ENCODE results near the gene TRIML1.

TRIML1 gene

DNA sequence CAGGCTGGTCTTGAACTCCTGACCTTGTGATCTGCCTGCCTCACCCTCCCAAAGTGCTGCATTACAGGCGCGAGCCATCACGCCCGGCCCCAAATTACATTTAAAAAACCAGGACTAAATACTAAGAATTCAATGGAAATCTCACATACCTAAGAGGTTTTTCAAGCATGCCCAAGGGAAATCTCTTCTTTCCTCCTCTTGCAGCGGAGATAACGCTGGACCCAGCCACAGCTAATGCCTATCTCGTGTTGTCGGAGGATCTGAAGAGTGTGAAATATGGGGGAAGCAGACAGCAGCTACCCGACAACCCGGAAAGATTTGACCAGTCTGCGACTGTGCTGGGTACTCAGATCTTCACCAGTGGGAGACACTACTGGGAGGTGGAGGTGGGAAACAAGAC is 7.4 kb downstream of the TRIML1 start:
- TF ChIP-seq FOXP2 (optimal IDR thresholded peaks at IDR 0.05; ENCODE audit: borderline replicate concordance, extremely low read depth, extremely low read length, insufficient read depth) (no peak), SIN3A (IDR thresholded peaks at IDR 0.05; ENCODE audit: borderline replicate concordance, insufficient read depth, low read length) (no peak), POLR2AphosphoS5 (IDR thresholded peaks at IDR 0.05; ENCODE audit: low read depth, low read length) (no peak), TAF1 (IDR thresholded peaks at IDR 0.05; ENCODE audit: borderline replicate concordance, insufficient read depth, low read length) (no peak)
- TF ChIP-seq, protein P1, sequence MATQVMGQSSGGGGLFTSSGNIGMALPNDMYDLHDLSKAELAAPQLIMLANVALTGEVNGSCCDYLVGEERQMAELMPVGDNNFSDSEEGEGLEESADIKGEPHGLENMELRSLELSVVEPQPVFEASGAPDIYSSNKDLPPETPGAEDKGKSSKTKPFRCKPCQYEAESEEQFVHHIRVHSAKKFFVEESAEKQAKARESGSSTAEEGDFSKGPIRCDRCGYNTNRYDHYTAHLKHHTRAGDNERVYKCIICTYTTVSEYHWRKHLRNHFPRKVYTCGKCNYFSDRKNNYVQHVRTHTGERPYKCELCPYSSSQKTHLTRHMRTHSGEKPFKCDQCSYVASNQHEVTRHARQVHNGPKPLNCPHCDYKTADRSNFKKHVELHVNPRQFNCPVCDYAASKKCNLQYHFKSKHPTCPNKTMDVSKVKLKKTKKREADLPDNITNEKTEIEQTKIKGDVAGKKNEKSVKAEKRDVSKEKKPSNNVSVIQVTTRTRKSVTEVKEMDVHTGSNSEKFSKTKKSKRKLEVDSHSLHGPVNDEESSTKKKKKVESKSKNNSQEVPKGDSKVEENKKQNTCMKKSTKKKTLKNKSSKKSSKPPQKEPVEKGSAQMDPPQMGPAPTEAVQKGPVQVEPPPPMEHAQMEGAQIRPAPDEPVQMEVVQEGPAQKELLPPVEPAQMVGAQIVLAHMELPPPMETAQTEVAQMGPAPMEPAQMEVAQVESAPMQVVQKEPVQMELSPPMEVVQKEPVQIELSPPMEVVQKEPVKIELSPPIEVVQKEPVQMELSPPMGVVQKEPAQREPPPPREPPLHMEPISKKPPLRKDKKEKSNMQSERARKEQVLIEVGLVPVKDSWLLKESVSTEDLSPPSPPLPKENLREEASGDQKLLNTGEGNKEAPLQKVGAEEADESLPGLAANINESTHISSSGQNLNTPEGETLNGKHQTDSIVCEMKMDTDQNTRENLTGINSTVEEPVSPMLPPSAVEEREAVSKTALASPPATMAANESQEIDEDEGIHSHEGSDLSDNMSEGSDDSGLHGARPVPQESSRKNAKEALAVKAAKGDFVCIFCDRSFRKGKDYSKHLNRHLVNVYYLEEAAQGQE (IDR thresholded peaks at IDR 0.05; ENCODE audit: insufficient read depth in 1 of 2, low read depth in 2 of 2, low read length in 2 of 2) = no peak

DNA sequence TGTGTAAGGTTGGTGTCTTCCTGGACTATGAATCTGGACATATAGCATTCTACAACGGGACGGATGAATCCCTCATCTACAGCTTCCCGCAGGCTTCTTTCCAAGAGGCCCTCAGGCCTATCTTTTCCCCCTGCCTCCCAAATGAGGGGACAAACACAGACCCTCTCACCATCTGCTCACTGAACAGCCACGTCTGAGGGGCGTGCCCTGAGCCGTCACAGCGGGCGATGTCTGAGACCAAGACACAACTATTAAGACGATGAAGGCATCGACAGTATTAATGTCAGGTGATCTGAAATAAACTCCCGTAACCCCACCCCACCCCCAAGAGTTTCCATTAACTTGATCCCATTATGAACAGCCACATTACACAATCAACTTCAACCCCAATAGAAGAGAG is 7.9 kb downstream of the TRIML1 start:
- TF ChIP-seq TAF1 (IDR thresholded peaks at IDR 0.05; ENCODE audit: borderline replicate concordance, insufficient read depth, low read length) (no peak), SIN3A (IDR thresholded peaks at IDR 0.05; ENCODE audit: borderline replicate concordance, insufficient read depth, low read length) (no peak), FOXP2 (optimal IDR thresholded peaks at IDR 0.05; ENCODE audit: borderline replicate concordance, extremely low read depth, extremely low read length, insufficient read depth) (no peak), POLR2AphosphoS5 (IDR thresholded peaks at IDR 0.05; ENCODE audit: low read depth, low read length) (no peak)
- TF ChIP-seq, protein P1 (IDR thresholded peaks at IDR 0.05; ENCODE audit: insufficient read depth in 1 of 2, low read depth in 2 of 2, low read length in 2 of 2) = no peak

DNA sequence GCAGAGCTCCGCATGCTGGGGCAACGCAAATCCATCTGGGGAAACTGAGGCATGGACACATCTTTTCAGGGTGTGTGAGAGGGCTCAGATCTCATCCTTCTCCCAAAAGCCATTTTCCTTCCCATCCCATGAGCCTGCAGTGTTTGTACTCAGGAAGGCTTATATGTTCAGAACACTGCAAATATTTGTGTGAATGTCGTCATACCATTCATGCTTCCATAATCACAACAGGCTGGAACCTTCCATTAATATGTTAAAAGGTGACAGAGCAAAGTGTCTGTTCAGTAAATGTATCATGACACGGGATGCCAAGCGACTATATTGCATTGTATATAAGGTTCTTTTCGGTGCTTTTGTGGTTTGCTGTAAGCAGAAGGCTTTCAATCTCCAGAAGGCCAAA is 8.5 kb downstream of the TRIML1 start:
- TF ChIP-seq POLR2AphosphoS5 (IDR thresholded peaks at IDR 0.05; ENCODE audit: low read depth, low read length) = no peak
- no peak for TF ChIP-seq FOXP2 (optimal IDR thresholded peaks at IDR 0.05; ENCODE audit: borderline replicate concordance, extremely low read depth, extremely low read length, insufficient read depth)
- no peak for TF ChIP-seq TAF1 (IDR thresholded peaks at IDR 0.05; ENCODE audit: borderline replicate concordance, insufficient read depth, low read length)
- no peak for TF ChIP-seq SIN3A (IDR thresholded peaks at IDR 0.05; ENCODE audit: borderline replicate concordance, insufficient read depth, low read length)

DNA sequence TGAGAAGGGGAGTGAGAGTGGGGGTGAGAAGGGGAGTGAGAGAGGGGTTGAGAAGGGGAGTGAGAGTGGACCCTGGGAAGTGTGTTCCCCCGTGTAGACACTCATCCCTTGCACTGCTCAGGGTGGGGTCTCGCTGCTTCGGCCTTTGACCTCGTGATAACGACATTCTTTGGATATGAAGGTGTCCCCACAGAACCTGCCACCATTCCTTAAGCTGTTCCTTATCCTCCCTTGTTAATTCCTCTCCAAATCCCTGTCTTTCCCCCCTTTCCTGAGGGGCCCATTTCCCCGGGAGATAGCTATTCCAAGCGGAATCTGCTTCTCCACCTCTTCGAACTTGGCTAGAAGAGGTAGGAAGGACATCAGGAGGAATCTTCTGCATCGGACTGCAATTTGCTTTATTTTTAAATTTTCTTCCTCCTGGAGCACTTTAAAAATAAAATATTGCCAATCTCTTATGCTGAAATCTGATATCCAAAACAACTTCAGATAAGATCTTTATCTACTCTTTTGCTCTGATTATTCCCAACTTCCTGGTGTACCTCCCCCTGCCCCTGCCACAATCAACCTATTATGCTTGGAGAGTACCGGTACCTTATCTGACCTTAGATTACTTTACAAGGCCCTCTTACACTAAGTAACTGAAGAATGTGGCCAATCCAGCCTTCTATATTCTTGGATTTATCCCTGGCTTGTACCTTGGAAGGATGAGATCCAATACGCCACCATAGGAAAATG is 15.6 kb downstream of the TRIML1 start:
- TF ChIP-seq, protein P1 (IDR thresholded peaks at IDR 0.05; ENCODE audit: insufficient read depth in 1 of 2, low read depth in 2 of 2, low read length in 2 of 2) = no peak
- TF ChIP-seq TAF1 (IDR thresholded peaks at IDR 0.05; ENCODE audit: borderline replicate concordance, insufficient read depth, low read length) (no peak), POLR2AphosphoS5 (IDR thresholded peaks at IDR 0.05; ENCODE audit: low read depth, low read length) (no peak), SIN3A (IDR thresholded peaks at IDR 0.05; ENCODE audit: borderline replicate concordance, insufficient read depth, low read length) (no peak), FOXP2 (optimal IDR thresholded peaks at IDR 0.05; ENCODE audit: borderline replicate concordance, extremely low read depth, extremely low read length, insufficient read depth) (no peak)

DNA sequence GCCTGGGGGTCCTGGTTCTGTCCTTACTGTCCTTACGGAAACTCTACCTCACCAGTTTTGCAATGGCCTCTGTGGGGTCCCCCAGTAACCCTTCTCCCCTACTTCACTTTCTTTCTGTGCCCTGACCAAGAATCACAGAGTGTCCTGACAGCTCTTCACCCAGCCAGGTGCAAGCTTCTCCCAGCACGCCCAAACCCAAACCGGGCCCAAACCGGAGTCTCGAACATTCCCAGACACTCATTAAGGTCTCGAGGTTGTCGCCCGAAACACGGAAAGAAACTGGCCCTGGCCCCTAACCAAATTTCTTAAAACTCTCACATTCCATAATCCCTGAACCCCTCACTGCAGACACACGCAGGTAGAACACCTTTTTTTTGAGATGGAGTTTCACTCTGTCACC is 19.1 kb downstream of the TRIML1 start:
- TF ChIP-seq POLR2AphosphoS5 (IDR thresholded peaks at IDR 0.05; ENCODE audit: low read depth, low read length) (no peak), SIN3A (IDR thresholded peaks at IDR 0.05; ENCODE audit: borderline replicate concordance, insufficient read depth, low read length) (no peak), FOXP2 (optimal IDR thresholded peaks at IDR 0.05; ENCODE audit: borderline replicate concordance, extremely low read depth, extremely low read length, insufficient read depth) (no peak)

DNA sequence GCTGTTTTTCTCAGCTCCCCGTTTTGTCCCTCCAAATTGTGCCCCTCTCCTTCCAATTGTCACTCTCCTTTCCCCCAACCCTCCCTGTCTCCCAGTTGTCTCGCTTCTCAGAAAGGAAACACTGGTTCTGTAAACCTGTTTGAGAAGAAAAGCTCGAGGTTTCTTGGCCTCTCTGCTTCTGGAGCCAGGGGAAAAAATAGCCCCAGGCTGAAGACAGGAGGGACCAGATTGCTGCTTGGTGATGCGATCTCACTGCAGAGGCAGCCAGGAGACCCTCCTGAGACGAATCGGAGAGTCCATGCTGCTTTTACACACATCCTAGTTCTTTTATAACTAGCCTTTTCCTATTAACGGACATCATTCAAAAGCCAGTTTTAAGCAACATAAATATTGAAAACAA is 21.2 kb downstream of the TRIML1 start:
- TF ChIP-seq SIN3A (IDR thresholded peaks at IDR 0.05; ENCODE audit: borderline replicate concordance, insufficient read depth, low read length) = no peak
- no peak for TF ChIP-seq TAF1 (IDR thresholded peaks at IDR 0.05; ENCODE audit: borderline replicate concordance, insufficient read depth, low read length)
- TF ChIP-seq FOXP2 (optimal IDR thresholded peaks at IDR 0.05; ENCODE audit: borderline replicate concordance, extremely low read depth, extremely low read length, insufficient read depth) = no peak
- TF ChIP-seq, protein P1 (IDR thresholded peaks at IDR 0.05; ENCODE audit: insufficient read depth in 1 of 2, low read depth in 2 of 2, low read length in 2 of 2) = no peak
- no peak for TF ChIP-seq POLR2AphosphoS5 (IDR thresholded peaks at IDR 0.05; ENCODE audit: low read depth, low read length)

Measured in PFSK-1 (cell line).